ENCODE results near the gene ADGRG4. TPM values are rescaled to one million over a fixed set of nuclear protein-coding genes. Genes with fewer than 3 reads are reported as not detected.

The ADGRG4 gene
- total and polyA plus RNA-seq, 2 of the 8 experiments (the other 6 are each of a cell fraction or from before 2014, with no cell fraction given): not detected

DNA sequence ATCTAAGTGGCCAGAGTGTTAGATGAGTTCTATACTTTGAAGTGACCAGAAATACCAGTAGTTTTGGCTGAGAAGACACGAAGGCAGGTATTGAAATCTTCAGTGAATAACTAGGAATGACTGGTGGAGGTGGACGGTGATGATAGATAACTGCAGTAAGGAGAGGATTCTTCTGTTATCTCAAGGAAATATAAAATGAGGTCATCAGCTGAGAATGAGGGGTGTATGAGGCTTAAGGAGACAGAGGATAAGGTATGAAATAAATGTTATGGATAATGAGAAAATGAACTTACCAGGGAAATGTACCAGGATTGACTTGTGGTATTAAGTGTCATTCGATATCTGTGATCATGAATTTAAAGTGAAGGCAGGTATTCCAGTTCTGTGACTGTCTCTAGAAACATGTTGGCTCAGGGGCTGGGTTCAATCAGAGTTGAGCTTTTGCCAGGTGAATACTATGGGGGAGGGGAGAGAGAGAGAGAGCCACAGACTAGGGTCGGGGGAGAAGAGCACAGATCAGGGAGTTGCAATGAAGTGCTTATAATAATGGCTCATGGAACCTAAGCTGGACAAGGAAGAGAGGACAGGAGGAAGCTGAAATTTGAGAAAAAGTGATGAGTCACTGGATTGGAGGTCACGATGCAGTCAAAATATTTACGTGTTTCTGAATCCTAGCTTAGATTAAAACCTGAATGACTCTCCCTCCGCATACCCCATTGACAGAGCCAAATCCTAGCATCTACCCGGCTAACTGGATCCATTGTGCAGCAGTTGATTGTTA, 149.5 kb downstream of the ADGRG4 start:
- no peak for FAIRE-seq
- TF ChIP-seq TAF7 (optimal IDR thresholded peaks at IDR 0.05; ENCODE audit: borderline replicate concordance, low read depth, low read length) (no peak), RNF2 (IDR thresholded peaks at IDR 0.05; ENCODE audit: borderline replicate concordance, low read depth, low read length, missing control alignments, poor library complexity, severe bottlenecking) (no peak), SRF (IDR thresholded peaks at IDR 0.05; ENCODE audit: low read depth, low read length) (no peak), KDM5A (IDR thresholded peaks at IDR 0.05; ENCODE audit: low read length) (no peak), CTBP2 (IDR thresholded peaks at IDR 0.05; ENCODE audit: borderline replicate concordance, insufficient read depth, insufficient read length, low read length) (no peak), NANOG (IDR thresholded peaks at IDR 0.05; ENCODE audit: insufficient read depth, low read depth, low read length, poor library complexity, severe bottlenecking) (no peak), CBX8 (IDR thresholded peaks at IDR 0.05; ENCODE audit: borderline replicate concordance, low read depth, low read length) (no peak), RAD21 (IDR thresholded peaks at IDR 0.05 in 1 of 2, conservative IDR thresholded peaks at IDR 0.05 in 1 of 2; ENCODE audit: low read depth in 2 of 2, low read length in 2 of 2) (no peak), SP1 (IDR thresholded peaks at IDR 0.05; ENCODE audit: low read depth, low read length) (no peak), FOSL1 (IDR thresholded peaks at IDR 0.05; ENCODE audit: insufficient read depth, low read depth, low read length) (no peak), CREB1 (IDR thresholded peaks at IDR 0.05) (no peak), RFX5 (IDR thresholded peaks at IDR 0.05; ENCODE audit: borderline replicate concordance, low read depth, low read length) (no peak)

More for the DNA sequence above, 149.5 kb downstream of the ADGRG4 start:
- peaks cover 0 to 2% of the 10 kb centered on the region in 2 experiments; a peak in 1 of 4 replicates for H3K9me3 ChIP-seq (ENCODE audit: insufficient read depth in 2 of 2, low read depth in 1 of 2, low read length in 1 of 2)
- no peaks in the 10 kb centered on the region for H4K20me1 ChIP-seq (replicated peaks in 1 of 2; ENCODE audit: control insufficient read depth in 1 of 2, insufficient read depth in 2 of 2, low read length in 2 of 2)
- H4K91ac ChIP-seq (replicated peaks; ENCODE audit: insufficient read length, low read length): no peak overlapping the region
- H3K23me2 ChIP-seq (ENCODE audit: low read depth, low read length): no peaks in the 10 kb centered on the region
- no peaks in the 10 kb centered on the region for H3K36me3 ChIP-seq (ENCODE audit: control insufficient read depth in 2 of 4, insufficient read depth in 4 of 4, low read length in 3 of 4)
- WGBS, 2 experiments (ENCODE audit: extremely low coverage in 1 of 2, insufficient coverage in 1 of 2, insufficient read length in 1 of 2, insufficient replicate concordance in 2 of 2, low coverage in 1 of 2, low lambda C conversion rate in 2 of 2, missing lambda C conversion rate in 1 of 2): 71% methylated on average over 8 of the region's 8 CpGs; no CpG with 5 or more reads in 1 of the 2 experiments
- no peak overlapping the region for H3K9ac ChIP-seq (replicated peaks in 1 of 4; ENCODE audit: extremely low read depth in 1 of 4, low read depth in 3 of 4, low read length in 3 of 4)
- no peaks in the 10 kb centered on the region for H3K79me1 ChIP-seq (ENCODE audit: low read depth, low read length)
- H2BK15ac ChIP-seq (ENCODE audit: low read length): no peak overlapping the region
- no peak overlapping the region for H2BK5ac ChIP-seq (ENCODE audit: low read depth, low read length)
- H2BK120ac ChIP-seq (replicated peaks; ENCODE audit: low read depth, low read length): no peak overlapping the region
- no peak overlapping the region for H3K4me3 ChIP-seq (ENCODE audit: extremely low read depth in 1 of 4, insufficient read depth in 2 of 4, low read depth in 3 of 4, low read length in 4 of 4)
- no peak overlapping the region for H3K23ac ChIP-seq (ENCODE audit: insufficient read length)
- no peak for DNase-seq (ENCODE audit: low read depth in 1 of 2, low spot score in 2 of 2)
- H3K27me3 ChIP-seq (replicated peaks in 1 of 4; ENCODE audit: control insufficient read depth in 3 of 4, extremely low read depth in 1 of 4, insufficient read depth in 3 of 4, low read length in 3 of 4): no peaks in the 10 kb centered on the region
- H3K4me2 ChIP-seq (ENCODE audit: insufficient read depth in 1 of 2, low read depth in 2 of 2, low read length in 2 of 2): no peak overlapping the region
- H4K5ac ChIP-seq (ENCODE audit: insufficient read length, low read depth, low read length): no peak overlapping the region
- H3K4ac ChIP-seq (replicated peaks; ENCODE audit: insufficient read length, low read depth, low read length): no peak overlapping the region
- H2BK12ac ChIP-seq (ENCODE audit: low read depth, low read length): no peak overlapping the region
- no peaks in the 10 kb centered on the region for H3K79me2 ChIP-seq (ENCODE audit: control insufficient read depth in 1 of 2, insufficient read depth in 2 of 2, low read length in 2 of 2)
- POLR2A ChIA-PET (ENCODE audit: partially characterized antibody): no interaction called here
- no peak overlapping the region for H2BK20ac ChIP-seq (ENCODE audit: low read length)
- CTCF ChIA-PET (ENCODE audit: partially characterized antibody): interaction anchor here (1.8 kb wide), 1 partner anchor 113 kb away, joined by 3 read pairs; no protein-coding TSS in a partner anchor
- no peak overlapping the region for H3K18ac ChIP-seq (ENCODE audit: extremely low read depth, low read length)
- no peak overlapping the region for H3K56ac ChIP-seq (replicated peaks; ENCODE audit: insufficient read length, low read depth, low read length)
- no peak overlapping the region for H4K8ac ChIP-seq (ENCODE audit: extremely low read depth, insufficient read depth, low read length)
- no peaks in the 10 kb centered on the region for H3K4me1 ChIP-seq (replicated peaks in 1 of 4; ENCODE audit: control insufficient read depth in 3 of 4, insufficient read depth in 4 of 4, low read length in 3 of 4)
- no peak overlapping the region for H3K14ac ChIP-seq (ENCODE audit: insufficient read length)
- no peak overlapping the region for H3K27ac ChIP-seq (ENCODE audit: low read depth, low read length)
- H2AFZ ChIP-seq (ENCODE audit: low read length): no peak overlapping the region
- H2AK5ac ChIP-seq (ENCODE audit: low read depth, low read length): no peak overlapping the region
